Measurements from ENCODE around the gene ITGA1.

ITGA1 gene

DNA sequence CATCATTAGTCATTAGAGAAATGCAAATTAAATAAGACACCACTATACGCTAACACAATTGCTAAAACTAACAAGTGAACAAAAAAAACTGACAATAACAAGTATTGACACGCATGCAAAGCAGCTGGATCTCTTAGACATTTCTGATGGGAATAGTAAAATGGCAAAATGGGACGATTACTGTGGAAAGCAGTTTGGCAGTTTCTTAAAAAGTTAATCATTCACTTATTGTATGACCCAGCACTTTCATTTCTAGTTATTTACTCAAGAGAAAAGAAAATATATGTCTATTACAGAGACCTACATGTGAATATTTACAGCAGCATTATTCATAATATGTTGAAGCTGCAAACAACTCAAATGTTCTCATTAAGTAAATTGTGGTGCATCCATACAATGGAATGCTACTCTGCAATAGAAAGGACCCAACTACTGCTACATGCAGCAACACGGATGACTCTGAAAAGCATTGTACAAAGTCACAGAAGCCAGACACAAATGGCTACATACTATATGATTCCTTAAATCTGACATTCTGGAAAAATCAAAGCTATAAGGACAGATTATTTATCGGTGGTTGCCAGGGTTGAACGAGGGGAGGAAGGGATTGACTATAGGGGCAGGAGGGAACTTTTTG lies 104.6 kb downstream of the ITGA1 start:
- no peak for DNase-seq (ENCODE audit: low read depth, low spot score)
- H3K27ac ChIP-seq: no peak overlapping the region

DNA sequence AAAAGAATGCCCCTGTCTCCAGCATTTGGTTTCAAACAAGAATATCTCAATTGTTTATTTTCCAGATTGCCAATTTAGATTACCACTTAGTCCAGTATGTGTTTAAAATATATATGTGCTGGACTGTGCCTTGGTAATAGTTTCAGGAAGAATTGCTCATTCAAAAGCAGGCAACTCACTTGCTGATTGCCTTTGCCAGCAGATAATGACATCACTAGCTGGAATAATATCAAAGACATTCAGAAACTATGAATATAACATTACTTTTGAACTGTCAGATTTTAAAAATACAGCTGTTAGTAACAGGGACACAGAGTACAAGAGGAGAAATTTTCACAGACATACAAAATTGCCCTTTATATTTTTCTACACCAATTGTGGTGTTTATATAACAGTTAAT lies 105.4 kb downstream of the ITGA1 start:
- no peak overlapping the region for H3K27ac ChIP-seq
- DNase-seq (ENCODE audit: low read depth, low spot score): peak; percentile 10

DNA sequence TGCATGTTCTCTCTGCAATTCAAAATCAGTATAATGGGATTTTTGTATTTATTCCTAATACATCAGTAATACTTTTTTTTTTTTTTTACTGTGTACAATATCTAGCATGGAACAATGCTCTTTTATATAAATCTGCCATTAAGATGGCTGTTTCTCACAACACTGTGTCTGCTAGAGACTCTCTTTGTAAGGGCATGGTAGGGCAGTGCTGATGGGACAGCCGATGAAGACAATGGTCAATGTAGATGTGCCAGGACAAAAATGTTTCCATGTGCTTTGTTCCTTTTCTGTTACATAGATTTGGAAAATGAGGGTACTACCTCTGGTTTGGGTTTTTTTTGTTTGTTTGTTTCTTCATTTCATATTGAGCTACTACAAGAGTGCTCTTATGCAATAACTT lies 106.1 kb downstream of the ITGA1 start:
- DNase-seq (ENCODE audit: low read depth, low spot score): no peak
- H3K27ac ChIP-seq: no peak overlapping the region

DNA sequence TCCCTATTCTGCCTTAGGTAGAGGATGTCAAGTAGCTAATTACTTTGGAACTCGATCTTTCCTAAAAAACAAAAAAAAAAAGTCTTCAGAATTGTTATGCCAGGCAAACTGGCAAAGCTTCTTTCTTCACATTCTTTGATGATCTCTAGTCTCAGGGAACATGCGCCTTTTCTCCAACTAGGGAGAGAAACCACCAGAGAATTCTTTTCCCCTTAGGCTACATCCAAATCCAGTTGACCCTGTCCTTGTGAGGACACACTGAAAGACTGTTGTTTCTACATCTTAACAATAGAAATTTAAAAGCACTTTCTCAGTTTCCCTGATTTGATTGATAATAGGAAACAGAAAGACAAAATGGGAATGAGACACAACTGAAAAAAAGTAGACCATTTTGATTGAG lies 106.7 kb downstream of the ITGA1 start:
- DNase-seq (ENCODE audit: low read depth, low spot score): no peak

DNA sequence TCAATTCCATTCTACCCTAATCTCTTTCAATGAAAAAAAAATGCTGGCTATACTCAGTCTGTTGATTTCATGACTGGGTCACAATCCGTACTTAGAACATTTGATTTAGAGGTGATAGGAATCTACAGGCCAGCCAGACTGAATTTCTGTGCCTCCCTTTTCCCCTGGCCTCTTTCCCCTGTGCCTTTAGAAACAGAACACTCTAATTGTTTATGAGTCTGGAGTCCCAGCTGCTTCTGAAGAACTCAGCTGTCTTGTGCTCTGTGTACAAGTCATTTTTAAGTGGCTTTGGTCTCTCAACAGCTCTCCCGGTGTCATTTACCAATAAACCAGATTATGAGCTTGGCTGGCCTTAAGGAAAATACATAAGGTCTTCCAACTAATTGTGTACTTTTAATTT lies 107.4 kb downstream of the ITGA1 start:
- no peak overlapping the region for H3K27ac ChIP-seq
- no peak for DNase-seq (ENCODE audit: low read depth, low spot score)

More for the DNA sequence above, 106.7 kb downstream of the ITGA1 start:
- no peak overlapping the region for H3K27ac ChIP-seq

DNA sequence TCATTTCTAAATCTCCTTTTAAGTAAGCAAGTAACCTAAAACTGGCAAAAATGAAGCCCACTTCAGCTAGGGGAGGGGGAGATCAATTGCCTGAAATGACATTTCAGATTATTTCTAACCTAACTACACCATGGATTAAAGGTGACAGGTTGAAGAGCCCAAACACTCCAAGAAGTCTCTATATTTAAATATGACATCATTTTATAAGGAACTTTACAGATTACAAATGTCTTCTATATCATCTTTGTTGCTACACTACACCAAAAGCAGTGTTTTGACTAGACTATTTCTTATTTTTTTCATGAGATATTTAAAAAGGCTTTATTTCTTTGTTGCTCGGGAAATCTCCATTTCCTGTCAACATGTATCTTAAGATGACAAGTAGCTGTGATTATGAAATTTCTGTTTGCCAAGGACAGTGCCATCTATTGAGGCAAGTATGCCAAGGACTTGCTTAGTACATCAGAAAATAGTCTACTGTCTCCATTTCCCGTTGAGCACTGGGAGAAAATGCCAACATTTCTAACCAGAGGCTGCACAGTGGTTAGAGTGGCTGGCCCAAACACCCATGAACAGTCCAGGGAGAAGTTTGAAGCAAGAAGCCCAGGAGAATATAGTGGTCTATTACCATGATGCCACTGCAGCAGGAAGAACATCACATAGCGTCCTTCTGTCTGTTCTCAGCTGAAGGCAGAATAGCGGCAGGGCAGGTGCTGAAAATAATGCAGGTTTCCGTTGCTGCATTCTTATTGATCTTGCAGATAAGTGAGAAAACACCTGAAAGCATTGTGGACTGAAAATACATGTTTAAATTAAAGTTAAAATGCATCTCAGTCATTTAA lies 108.1 kb downstream of the ITGA1 start:
- DNase-seq (ENCODE audit: low read depth, low spot score): no peak
- no peak overlapping the region for H3K27ac ChIP-seq

DNA sequence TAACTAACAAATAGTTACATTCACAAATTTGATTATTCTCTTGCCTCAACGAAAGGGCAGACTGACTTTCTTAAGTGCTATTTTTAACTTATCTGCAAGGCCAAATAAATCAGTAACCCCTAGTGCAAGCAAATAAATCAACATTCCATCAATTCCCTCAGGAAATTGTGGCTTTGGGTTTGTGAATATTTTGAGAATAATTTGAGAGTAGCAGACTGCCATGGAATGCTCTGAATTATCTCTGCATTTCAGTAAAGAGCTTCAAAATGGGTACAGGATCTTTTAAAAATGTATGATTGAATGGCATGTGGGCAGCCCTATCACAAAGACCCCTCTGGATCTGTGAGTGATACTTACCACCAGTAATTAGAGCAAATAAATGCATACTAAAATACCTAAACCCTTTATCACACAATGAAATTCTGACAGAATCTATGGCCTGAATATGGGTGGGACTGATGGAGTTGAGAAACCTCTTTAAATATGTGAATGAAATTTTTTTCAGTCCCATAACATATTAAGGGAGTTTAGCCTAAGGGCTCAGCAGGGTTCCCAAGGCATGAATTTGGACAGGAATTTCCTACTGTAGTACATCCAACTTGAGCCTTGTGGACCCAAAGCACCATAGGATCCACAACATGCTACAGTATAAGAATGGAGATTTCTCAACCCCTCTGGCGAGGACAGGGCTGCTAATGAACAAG lies 109.0 kb downstream of the ITGA1 start:
- DNase-seq (ENCODE audit: low read depth, low spot score): no peak

DNA sequence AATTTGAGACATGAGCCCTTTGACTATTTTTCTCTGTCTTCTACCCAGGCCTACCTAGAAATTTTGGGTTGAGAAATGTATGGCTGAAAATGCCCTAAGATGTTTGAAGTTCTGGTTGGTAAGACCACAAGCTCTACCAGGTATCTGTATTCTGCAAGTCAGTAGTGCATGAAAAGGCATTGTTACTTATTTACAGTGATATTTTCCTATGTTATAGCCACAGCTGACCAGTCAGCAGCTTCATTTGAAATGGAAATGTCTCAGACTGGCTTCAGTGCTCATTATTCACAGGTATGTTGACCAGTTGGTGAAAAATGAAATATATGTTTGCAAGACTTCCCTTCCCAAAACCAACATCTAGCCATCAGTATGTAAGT lies 109.5 kb downstream of the ITGA1 start:
- DNase-seq (ENCODE audit: low read depth, low spot score): no peak
- no peak overlapping the region for H3K27ac ChIP-seq

More for the DNA sequence above, 109.0 kb downstream of the ITGA1 start:
- H3K27ac ChIP-seq: no peak overlapping the region

DNA sequence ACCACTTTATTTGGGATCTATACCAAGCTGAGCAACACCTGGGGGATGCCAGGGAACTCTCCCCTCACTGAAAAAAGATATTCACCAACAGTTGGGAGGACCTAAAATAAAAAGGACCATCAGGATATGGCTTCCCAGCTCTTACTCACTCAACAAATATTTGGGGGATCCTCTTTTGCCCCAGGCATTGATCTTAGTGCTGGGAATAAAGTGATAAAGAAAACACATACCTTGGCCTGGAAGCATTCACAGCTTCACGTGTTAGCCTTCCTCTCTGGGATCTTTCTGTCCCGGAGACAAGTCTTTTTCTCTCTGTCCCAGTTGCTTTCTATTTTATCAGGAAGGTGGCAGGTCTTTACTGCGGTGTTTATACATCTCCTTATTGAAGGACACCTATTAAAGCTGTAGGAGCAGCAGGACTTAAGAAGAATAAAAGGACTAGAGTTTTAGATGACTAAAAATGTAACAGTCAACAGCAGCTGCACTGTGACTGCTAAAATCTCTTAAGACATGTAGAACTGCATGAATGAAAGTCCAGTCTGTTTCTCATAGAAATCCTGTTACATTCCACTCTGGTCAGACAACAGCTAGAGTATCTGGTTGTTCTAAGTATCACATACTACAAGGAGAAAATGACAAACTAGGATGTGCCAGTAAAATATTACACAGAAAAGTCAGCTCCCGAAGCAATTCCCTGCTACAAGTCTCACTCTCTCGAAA lies 111.4 kb downstream of the ITGA1 start:
- H3K27ac ChIP-seq: no peak overlapping the region
- no peak for DNase-seq (ENCODE audit: low read depth, low spot score)

DNA sequence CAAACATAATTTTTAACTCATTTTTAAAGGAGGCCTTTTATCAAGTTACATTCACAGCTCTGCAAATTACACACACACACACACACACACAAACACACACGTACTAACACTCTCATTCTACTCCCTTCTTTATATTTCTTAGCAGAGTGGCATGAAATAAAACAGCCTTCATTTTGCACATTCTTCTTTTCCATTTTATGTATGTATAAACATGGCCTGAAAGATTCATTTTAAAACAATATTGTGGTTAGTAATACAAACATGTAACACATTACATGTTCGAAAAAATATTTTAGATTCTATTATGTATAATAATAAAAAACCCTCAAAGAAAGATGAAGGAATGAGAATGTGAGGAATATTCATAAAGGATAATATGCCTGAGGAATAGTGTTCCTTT lies 115.4 kb downstream of the ITGA1 start:
- no peak for DNase-seq (ENCODE audit: low read depth, low spot score)
- H3K27ac ChIP-seq: no peak overlapping the region

DNA sequence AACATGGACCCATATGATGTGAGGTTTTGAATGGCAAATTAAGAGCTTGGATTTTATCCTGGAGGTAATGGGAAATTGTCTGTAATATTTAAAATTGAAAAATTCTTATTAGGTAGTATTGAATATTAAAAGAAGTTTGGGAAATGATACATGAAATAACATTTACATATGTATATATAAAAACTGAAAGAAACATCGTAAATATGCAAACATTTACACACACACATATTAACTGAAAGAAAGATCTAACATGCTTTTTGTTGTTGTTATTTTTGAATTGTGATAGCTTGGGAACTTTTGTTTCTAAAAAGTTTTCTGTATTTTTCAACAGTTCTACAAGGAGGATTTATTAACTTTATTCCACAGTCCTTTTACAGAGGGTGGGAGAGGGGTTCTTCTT lies 118.6 kb downstream of the ITGA1 start:
- DNase-seq (ENCODE audit: low read depth, low spot score): no peak
- H3K27ac ChIP-seq: no peak overlapping the region

DNA sequence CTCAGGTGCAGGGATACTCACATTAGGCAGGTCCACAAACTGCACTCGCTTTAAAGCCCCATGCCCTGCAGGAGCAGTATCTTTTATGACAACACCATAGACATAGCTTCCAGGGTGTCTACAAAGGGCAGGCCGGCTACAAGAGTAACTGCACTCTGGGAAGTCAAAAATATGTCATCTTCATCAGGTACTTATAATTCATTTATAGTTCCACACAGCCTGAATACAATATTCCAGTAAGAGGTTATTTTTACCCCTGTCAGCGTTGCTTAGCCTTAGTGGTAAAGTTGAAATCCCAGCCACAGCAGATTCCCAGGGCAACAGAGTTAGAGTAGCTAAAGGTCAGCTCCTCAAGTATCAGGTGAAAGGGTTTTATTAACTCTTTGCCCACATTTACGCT lies 119.1 kb downstream of the ITGA1 start:
- no peak for DNase-seq (ENCODE audit: low read depth, low spot score)
- no peak overlapping the region for H3K27ac ChIP-seq

DNA sequence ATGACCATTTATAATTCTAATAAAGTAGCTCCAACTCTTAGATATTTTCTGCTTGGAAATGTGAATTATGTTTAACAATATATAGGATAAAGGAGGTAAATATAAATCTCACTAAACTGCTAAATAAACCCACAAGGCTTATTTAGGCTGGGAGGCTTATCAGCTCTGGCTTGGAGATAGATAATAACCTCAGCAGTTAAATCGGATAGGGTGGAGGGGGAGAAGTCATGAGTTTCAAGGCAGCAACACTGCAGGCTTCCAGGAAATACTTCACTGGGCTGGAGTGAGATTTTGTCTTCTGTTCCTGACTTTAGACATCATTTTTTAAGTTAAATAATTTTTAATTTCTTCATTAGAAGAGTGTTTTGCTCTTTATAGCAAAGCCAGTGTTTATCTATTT lies 121.5 kb downstream of the ITGA1 start:
- H3K27ac ChIP-seq: no peak overlapping the region
- no peak for DNase-seq (ENCODE audit: low read depth, low spot score)

DNA sequence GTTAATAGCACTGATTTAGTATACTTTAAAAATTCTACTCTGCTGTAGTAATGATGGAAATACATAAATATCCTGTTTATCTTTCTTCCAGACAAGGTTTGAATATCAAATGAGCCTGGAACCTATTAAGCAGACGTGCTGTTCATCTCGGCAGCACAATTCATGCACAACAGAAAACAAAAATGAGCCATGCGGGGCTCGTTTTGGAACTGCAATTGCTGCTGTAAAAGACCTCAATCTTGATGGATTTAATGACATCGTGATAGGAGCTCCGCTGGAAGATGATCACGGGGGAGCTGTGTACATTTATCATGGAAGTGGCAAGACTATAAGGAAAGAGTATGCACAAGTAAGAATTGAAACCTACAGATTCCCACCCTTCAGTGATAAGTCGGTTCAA lies 122.4 kb downstream of the ITGA1 start:
- DNase-seq (ENCODE audit: low read depth, low spot score): no peak
- H3K27ac ChIP-seq: no peak overlapping the region

DNA sequence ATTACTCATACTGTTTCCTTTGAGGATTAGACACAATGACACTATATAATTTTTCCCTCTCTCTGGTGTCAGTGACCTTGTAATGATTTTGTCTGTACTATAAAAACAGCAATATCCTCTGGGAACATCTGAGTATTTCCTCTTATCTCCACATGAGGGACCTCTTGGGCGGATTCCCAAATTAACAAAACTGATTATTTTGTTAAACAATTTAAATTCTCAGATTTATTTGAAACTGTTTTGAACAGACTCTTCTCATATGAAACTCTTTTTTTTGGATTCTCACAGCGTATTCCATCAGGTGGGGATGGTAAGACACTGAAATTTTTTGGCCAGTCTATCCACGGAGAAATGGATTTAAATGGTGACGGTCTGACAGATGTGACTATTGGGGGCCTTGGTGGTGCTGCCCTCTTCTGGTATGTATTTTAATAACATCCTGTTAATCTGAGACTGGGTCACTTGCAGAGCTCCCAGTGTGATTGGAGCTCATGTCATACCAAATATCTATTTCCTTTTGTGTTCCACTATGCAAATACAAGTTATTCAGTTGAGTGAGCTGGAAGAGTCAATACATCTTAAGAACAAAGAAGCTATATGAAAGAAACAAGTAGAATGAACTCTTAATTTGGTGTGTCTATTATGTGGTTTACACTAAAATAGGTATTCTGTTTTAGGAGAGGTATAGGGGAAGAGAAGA lies 127.6 kb downstream of the ITGA1 start:
- peak; percentile 2 for DNase-seq (ENCODE audit: low read depth, low spot score)
- no peak overlapping the region for H3K27ac ChIP-seq

DNA sequence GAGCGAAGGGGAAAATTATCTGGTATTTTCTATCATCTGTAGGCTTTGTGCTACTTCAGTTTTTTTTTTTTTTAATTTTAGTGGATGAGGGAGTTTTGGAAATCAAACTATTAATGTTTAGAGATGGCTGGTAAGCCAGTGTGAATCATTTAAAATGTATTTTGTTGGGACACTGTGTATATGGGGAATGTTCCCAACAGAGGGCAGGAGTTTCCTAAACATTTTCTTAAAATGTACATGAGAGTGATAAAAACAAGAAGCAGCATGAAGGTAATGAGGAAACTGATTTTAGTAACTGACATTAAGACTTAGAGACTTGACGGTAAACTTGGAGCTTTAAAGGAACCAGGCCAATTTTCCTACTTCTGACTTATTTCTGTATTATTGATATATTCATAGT lies 133.2 kb downstream of the ITGA1 start:
- no peak for DNase-seq (ENCODE audit: low read depth, low spot score)
- H3K27ac ChIP-seq: peak overlapping the region; percentile 49

DNA sequence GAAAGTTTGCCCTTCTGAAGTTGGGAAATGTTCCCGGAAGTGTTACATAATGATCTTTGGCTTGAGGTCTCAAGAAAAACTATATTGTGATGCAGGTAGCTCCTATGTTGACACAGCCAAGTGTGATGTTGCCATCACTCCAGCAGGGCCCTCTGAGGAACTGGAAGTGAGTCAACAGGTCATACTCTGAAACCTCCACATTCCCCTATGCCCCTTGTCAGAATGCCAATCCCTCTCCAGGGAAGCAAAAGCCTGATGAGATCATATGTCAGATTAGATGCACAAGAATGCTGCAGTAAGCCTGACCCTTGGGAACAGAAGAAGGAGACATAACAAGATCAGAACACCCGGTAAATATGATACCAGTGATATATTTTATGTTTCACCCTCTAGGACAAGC lies 134.7 kb downstream of the ITGA1 start:
- peak; percentile 87 for DNase-seq (ENCODE audit: low read depth, low spot score)
- H3K27ac ChIP-seq: peak overlapping the region; percentile 49

DNA sequence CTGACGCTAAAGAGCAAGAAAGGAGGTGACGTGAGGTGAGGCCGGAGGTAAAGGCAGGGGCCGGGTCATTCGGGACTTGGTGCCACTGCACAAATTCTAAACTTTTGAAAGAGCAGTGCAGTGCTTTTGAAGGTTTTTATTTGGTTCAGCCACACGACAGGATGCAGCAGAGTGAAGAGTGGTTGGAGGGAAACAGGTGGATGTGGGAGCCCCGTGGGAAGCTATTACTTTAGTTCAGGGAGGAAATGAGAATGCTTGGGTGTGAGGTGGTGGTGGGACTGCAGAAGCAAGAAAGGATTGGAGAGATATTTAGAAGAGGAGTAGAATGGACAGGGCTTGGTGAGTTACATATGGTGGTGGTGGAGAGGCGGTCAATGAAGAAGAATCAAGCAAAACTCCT lies 136.7 kb downstream of the ITGA1 start:
- no peak for DNase-seq (ENCODE audit: low read depth, low spot score)
- H3K27ac ChIP-seq: no peak overlapping the region

DNA sequence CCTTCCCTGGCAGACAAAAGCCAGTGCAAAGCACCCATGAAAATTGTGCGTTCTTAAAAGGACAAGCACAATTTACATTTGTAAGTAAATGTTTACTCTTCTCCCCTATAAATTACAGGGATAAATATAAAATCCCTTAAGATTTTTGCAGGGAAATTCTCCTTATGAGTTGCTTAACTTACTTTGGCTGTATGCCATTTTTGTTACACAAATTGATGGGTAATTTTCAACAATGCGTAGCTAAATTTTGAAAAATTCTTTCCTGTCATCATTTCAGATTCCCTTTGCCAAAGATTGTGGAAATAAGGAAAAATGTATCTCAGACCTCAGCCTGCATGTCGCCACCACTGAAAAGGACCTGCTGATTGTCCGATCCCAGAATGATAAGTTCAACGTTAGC lies 137.3 kb downstream of the ITGA1 start:
- no peak overlapping the region for H3K27ac ChIP-seq
- no peak for DNase-seq (ENCODE audit: low read depth, low spot score)

DNA sequence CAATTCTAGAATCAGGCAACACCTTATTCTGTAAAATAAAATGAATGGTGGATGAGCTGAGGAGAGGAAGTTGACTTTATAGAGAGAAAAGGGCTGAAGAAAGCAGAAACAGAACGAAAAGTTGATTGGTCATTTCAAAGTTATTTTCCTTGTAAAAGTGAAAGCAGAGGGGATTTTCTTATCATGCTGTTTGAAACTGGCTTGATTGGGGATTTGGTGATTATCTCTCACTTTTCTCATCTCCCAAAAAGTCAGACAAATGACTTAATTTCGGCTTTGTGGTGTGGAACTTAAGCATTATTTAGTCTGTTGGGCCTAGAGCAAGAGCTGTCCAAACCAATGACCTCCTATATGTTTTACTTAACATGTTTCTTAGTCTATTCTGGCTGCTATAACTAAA lies 141.0 kb downstream of the ITGA1 start:
- DNase-seq (ENCODE audit: low read depth, low spot score): no peak
- H3K27ac ChIP-seq: no peak overlapping the region

Measured in epithelial cell of prostate (primary cell).